Measurements from ENCODE around the gene ADA.
"Not testable (repeated sequence)": the region's sequence is repeated elsewhere in the genome, so short reads cannot be mapped to it uniquely, and the experiment has no call there.

ADA gene

GRCh38 chr20:44596876-44597275, 54.6 kb downstream of the ADA start:
- Histone ChIP-seq H3K9me3 (ENCODE audit: low read length) (no peaks in the 10 kb centered on the region), H3K36me3 (ENCODE audit: insufficient read depth, low read length) (peaks cover 6% of the 10 kb centered on the region), H2AFZ (ENCODE audit: low read depth, low read length) (no peak overlapping the region), H3K4me1 (ENCODE audit: insufficient read depth, low read length) (peaks cover 4% of the 10 kb centered on the region), H3K27me3 (ENCODE audit: insufficient read depth, low read length) (no peaks in the 10 kb centered on the region), H3K4me3 (ENCODE audit: low read length) (no peak overlapping the region)

- Histone ChIP-seq H3K4me1 (ENCODE audit: insufficient read depth, low read length) (peaks cover 4% of the 10 kb centered on the region), H3K9me3 (ENCODE audit: low read length) (no peaks in the 10 kb centered on the region)
Observed at GRCh38 chr20:44596010-44596409, 55.5 kb downstream of the ADA start.

GRCh38 chr20:44594730-44595129, 56.8 kb downstream of the ADA start:
- Histone ChIP-seq H3K27me3 (ENCODE audit: insufficient read depth, low read length) (no peaks in the 10 kb centered on the region), H3K4me1 (ENCODE audit: insufficient read depth, low read length) (peaks cover 4% of the 10 kb centered on the region), H3K4me3 (ENCODE audit: low read length) (no peak overlapping the region), H3K36me3 (ENCODE audit: insufficient read depth, low read length) (peaks cover 15% of the 10 kb centered on the region), H2AFZ (ENCODE audit: low read depth, low read length) (no peak overlapping the region), H3K9me3 (ENCODE audit: low read length) (no peaks in the 10 kb centered on the region)

More at GRCh38 chr20:44596010-44596409, 55.5 kb downstream of the ADA start:
- H3K27me3 ChIP-seq (ENCODE audit: insufficient read depth, low read length) = no peaks in the 10 kb centered on the region
- no peak overlapping the region for H2AFZ ChIP-seq (ENCODE audit: low read depth, low read length)
- H3K4me3 ChIP-seq (ENCODE audit: low read length) = no peak overlapping the region
- peaks cover 14% of the 10 kb centered on the region for H3K36me3 ChIP-seq (ENCODE audit: insufficient read depth, low read length)

- Histone ChIP-seq H3K9me3 (ENCODE audit: low read length) (no peaks in the 10 kb centered on the region), H3K27me3 (ENCODE audit: insufficient read depth, low read length) (no peaks in the 10 kb centered on the region), H3K4me1 (ENCODE audit: insufficient read depth, low read length) (peaks cover 4% of the 10 kb centered on the region), H3K36me3 (ENCODE audit: insufficient read depth, low read length) (peaks cover 15% of the 10 kb centered on the region), H3K4me3 (ENCODE audit: low read length) (no peak overlapping the region), H2AFZ (ENCODE audit: low read depth, low read length) (no peak overlapping the region)
Observed at GRCh38 chr20:44593751-44594150, 57.7 kb downstream of the ADA start.

GRCh38 chr20:44592366-44592765, 59.1 kb downstream of the ADA start:
- H3K9me3 ChIP-seq (ENCODE audit: low read length) = no peaks in the 10 kb centered on the region
- no peak overlapping the region for H3K4me3 ChIP-seq (ENCODE audit: low read length)
- peaks cover 2% of the 10 kb centered on the region for H3K4me1 ChIP-seq (ENCODE audit: insufficient read depth, low read length)
- H2AFZ ChIP-seq (ENCODE audit: low read depth, low read length) = no peak overlapping the region
- no peaks in the 10 kb centered on the region for H3K27me3 ChIP-seq (ENCODE audit: insufficient read depth, low read length)
- H3K36me3 ChIP-seq (ENCODE audit: insufficient read depth, low read length) = peaks cover 15% of the 10 kb centered on the region

GRCh38 chr20:44590980-44591778, 60.3 kb downstream of the ADA start:
- Histone ChIP-seq H3K27me3 (ENCODE audit: insufficient read depth, low read length) (no peaks in the 10 kb centered on the region), H3K4me3 (ENCODE audit: low read length) (no peak overlapping the region), H3K4me1 (ENCODE audit: insufficient read depth, low read length) (peaks cover 2% of the 10 kb centered on the region), H3K9me3 (ENCODE audit: low read length) (no peaks in the 10 kb centered on the region), H2AFZ (ENCODE audit: low read depth, low read length) (no peak overlapping the region), H3K36me3 (ENCODE audit: insufficient read depth, low read length) (peaks cover 15% of the 10 kb centered on the region)

GRCh38 chr20:44589537-44589936, 62.0 kb downstream of the ADA start:
- no peaks in the 10 kb centered on the region for H3K27me3 ChIP-seq (ENCODE audit: insufficient read depth, low read length)
- no peak overlapping the region for H2AFZ ChIP-seq (ENCODE audit: low read depth, low read length)
- peaks cover 15% of the 10 kb centered on the region for H3K36me3 ChIP-seq (ENCODE audit: insufficient read depth, low read length)
- no peaks in the 10 kb centered on the region for H3K9me3 ChIP-seq (ENCODE audit: low read length)
- peaks cover 2% of the 10 kb centered on the region for H3K4me1 ChIP-seq (ENCODE audit: insufficient read depth, low read length)
- H3K4me3 ChIP-seq (ENCODE audit: low read length) = no peak overlapping the region

GRCh38 chr20:44588321-44588720, 63.2 kb downstream of the ADA start:
- H3K9me3 ChIP-seq (ENCODE audit: low read length); H3K4me3 ChIP-seq (ENCODE audit: low read length); H3K27me3 ChIP-seq (ENCODE audit: insufficient read depth, low read length); H2AFZ ChIP-seq (ENCODE audit: low read depth, low read length); H3K4me1 ChIP-seq (ENCODE audit: insufficient read depth, low read length): not testable (repeated sequence)
- peaks cover 15% of the 10 kb centered on the region for H3K36me3 ChIP-seq (ENCODE audit: insufficient read depth, low read length)

GRCh38 chr20:44587035-44587980, 64.2 kb downstream of the ADA start:
- Histone ChIP-seq H3K27me3 (ENCODE audit: insufficient read depth, low read length) (no peaks in the 10 kb centered on the region), H2AFZ (ENCODE audit: low read depth, low read length) (no peak overlapping the region), H3K4me1 (ENCODE audit: insufficient read depth, low read length) (peaks cover 2% of the 10 kb centered on the region), H3K4me3 (ENCODE audit: low read length) (no peak overlapping the region), H3K9me3 (ENCODE audit: low read length) (no peaks in the 10 kb centered on the region), H3K36me3 (ENCODE audit: insufficient read depth, low read length) (peaks cover 13% of the 10 kb centered on the region)

- Histone ChIP-seq H3K4me1 (ENCODE audit: insufficient read depth, low read length) (peaks cover 5% of the 10 kb centered on the region), H3K27me3 (ENCODE audit: insufficient read depth, low read length) (no peaks in the 10 kb centered on the region), H2AFZ (ENCODE audit: low read depth, low read length) (no peak overlapping the region), H3K9me3 (ENCODE audit: low read length) (no peaks in the 10 kb centered on the region), H3K4me3 (ENCODE audit: low read length) (no peak overlapping the region), H3K36me3 (ENCODE audit: insufficient read depth, low read length) (peaks cover 6% of the 10 kb centered on the region)
Observed at GRCh38 chr20:44586289-44586911, 65.1 kb downstream of the ADA start.

GRCh38 chr20:44585057-44585963, 66.2 kb downstream of the ADA start:
- no peak overlapping the region for H3K4me3 ChIP-seq (ENCODE audit: low read length)
- H3K9me3 ChIP-seq (ENCODE audit: low read length) = no peaks in the 10 kb centered on the region
- peaks cover 6% of the 10 kb centered on the region for H3K4me1 ChIP-seq (ENCODE audit: insufficient read depth, low read length)
- H3K36me3 ChIP-seq (ENCODE audit: insufficient read depth, low read length) = no peaks in the 10 kb centered on the region
- no peak overlapping the region for H2AFZ ChIP-seq (ENCODE audit: low read depth, low read length)
- no peaks in the 10 kb centered on the region for H3K27me3 ChIP-seq (ENCODE audit: insufficient read depth, low read length)

- Histone ChIP-seq H3K4me3 (ENCODE audit: low read length) (no peak overlapping the region), H3K9me3 (ENCODE audit: low read length) (no peaks in the 10 kb centered on the region), H2AFZ (ENCODE audit: low read depth, low read length) (no peak overlapping the region), H3K36me3 (ENCODE audit: insufficient read depth, low read length) (no peaks in the 10 kb centered on the region), H3K27me3 (ENCODE audit: insufficient read depth, low read length) (no peaks in the 10 kb centered on the region), H3K4me1 (ENCODE audit: insufficient read depth, low read length) (peaks cover 17% of the 10 kb centered on the region)
Observed at GRCh38 chr20:44584162-44584561, 67.3 kb downstream of the ADA start.
